ENCODE data around the gene TMEM131L.

- TF ChIP-seq, protein P1, sequence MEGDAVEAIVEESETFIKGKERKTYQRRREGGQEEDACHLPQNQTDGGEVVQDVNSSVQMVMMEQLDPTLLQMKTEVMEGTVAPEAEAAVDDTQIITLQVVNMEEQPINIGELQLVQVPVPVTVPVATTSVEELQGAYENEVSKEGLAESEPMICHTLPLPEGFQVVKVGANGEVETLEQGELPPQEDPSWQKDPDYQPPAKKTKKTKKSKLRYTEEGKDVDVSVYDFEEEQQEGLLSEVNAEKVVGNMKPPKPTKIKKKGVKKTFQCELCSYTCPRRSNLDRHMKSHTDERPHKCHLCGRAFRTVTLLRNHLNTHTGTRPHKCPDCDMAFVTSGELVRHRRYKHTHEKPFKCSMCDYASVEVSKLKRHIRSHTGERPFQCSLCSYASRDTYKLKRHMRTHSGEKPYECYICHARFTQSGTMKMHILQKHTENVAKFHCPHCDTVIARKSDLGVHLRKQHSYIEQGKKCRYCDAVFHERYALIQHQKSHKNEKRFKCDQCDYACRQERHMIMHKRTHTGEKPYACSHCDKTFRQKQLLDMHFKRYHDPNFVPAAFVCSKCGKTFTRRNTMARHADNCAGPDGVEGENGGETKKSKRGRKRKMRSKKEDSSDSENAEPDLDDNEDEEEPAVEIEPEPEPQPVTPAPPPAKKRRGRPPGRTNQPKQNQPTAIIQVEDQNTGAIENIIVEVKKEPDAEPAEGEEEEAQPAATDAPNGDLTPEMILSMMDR (IDR thresholded peaks at IDR 0.05) = no peak
- no peak for TF ChIP-seq POLR2A (IDR thresholded peaks at IDR 0.05)
These were observed 137.1 kb downstream of the TMEM131L start for GRCh38 chr4:153603258-153603657.

Measured in testis (tissue), 2 donors.